Activated naive CD4-positive, alpha-beta T cell treated with anti-CD3 and anti-CD28 coated beads for 36 hours (primary cell): ENCODE results near the gene SYTL4. TPM values are rescaled to one million over a fixed set of nuclear protein-coding genes. Genes with fewer than 3 reads are reported as not detected.

Source experiments
- CTCF ChIA-PET: fragments of 350-600 bp; sonication (Branson Sonifier 250); formaldehyde crosslinking; loops from one replicate; lab custom pipeline; 2021; ENCODE audit warnings: antibody characterized with exemption; lab: Charles Lee
- DNase-seq: peaks from one replicate; pipeline ENCODE4 v3.0.0-alpha.2; 2020
- H3K27ac Mint-ChIP-seq: one replicate; pipeline ENCODE4 v1.8.0; 2021; ENCODE audit warnings: mild to moderate bottlenecking, mixed read lengths
- H3K27me3 Mint-ChIP-seq: one replicate; pipeline ENCODE4 v1.8.0; 2021; ENCODE audit warnings: low read depth, mixed read lengths
- H3K36me3 Mint-ChIP-seq: one replicate; pipeline ENCODE4 v1.8.0; 2021; ENCODE audit warnings: low read depth, mixed read lengths
- H3K4me1 Mint-ChIP-seq: one replicate; pipeline ENCODE4 v1.8.0; 2021; ENCODE audit warnings: low read depth, mixed read lengths
- H3K4me3 Mint-ChIP-seq: one replicate; pipeline ENCODE4 v1.8.0; 2021; ENCODE audit warnings: mild to moderate bottlenecking, moderate library complexity, mixed read lengths
- H3K9me3 Mint-ChIP-seq: one replicate; pipeline ENCODE4 v1.8.0; 2021; ENCODE audit warnings: mixed read lengths
- intact Hi-C: fragments of 100-400 bp; cut with micrococcal nuclease; formaldehyde crosslinking; loops from one replicate; pipeline ENCODE4 v1.15.1; 2023
- total RNA-seq, 2 experiments: library from RNA; stranded (reverse); gene quantifications; one replicate each; pipeline ENCODE4 v1.2.3, GENCODE V29; 2021

SYTL4 gene
- total RNA-seq, 2 experiments from 2014 or later, result not detected

DNA sequence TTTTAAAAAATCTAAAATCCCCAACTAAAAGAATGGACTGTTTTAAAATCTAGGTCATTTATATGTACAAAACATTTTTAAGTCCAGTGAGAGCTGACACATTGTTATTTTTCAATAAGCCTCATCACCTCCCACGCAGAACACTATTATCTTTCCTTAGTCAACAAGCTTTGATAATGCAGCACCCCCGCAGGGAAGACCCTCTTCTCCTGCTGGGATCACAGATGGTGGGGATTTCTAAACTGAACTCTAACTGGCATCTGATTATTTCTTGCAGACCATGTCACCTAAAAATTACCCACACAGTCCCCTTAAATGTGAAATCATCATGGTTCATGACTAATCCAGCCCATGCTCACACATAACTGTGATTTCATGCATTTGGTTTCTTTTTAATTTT is 11.6 kb downstream of the SYTL4 start:
- CTCF ChIA-PET, result no interaction called here
- Mint-ChIP-seq H3K36me3 (no peaks in the 10 kb centered on the region), H3K9me3 (no peaks in the 10 kb centered on the region), H3K27ac (no peak overlapping the region), H3K4me3 (no peak overlapping the region), H3K27me3 (no peaks in the 10 kb centered on the region), H3K4me1 (no peaks in the 10 kb centered on the region)
- intact Hi-C loops, result no loop called here
- no peak for DNase-seq

GRCh38 chrX:100719139-100719538 is 12.8 kb downstream of the SYTL4 start:
- DNase-seq, result no peak
- CTCF ChIA-PET, result interaction anchor here (1.0 to 2.1 kb wide), 2 partner anchors 33 to 49 kb away, joined by 4 to 7 read pairs; no protein-coding TSS in a partner anchor
- no peak overlapping the region for H3K27ac Mint-ChIP-seq
- H3K4me3 Mint-ChIP-seq, result no peak overlapping the region
- H3K4me1 Mint-ChIP-seq, result no peaks in the 10 kb centered on the region
- no peaks in the 10 kb centered on the region for H3K9me3 Mint-ChIP-seq
- H3K36me3 Mint-ChIP-seq, result no peaks in the 10 kb centered on the region
- H3K27me3 Mint-ChIP-seq, result no peaks in the 10 kb centered on the region
- intact Hi-C loops, result no loop called here

DNA sequence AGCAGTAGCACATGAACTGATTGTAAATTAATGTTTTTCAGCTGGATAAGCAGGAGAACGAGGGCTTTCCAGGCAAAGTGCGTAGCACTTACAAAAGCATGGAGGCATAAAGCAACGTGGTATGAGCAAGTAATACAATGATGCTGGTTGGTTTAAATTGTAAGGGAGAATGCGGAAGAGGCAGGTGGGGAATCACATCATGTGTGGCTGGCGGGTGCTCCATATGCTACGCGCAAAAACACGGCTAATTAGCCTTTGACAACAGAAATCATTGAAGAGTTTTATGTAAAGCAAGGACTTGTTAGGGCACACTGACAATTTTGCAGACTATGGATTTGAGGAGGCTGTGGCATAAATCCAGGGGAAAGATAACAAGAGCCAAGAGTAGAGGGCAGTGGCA is 14.6 kb downstream of the SYTL4 start:
- CTCF ChIA-PET, result interaction anchor here (2.1 kb wide), 1 partner anchor 51 kb away, joined by 7 read pairs; no protein-coding TSS in a partner anchor
- H3K36me3 Mint-ChIP-seq, result no peaks in the 10 kb centered on the region
- H3K4me1 Mint-ChIP-seq, result no peaks in the 10 kb centered on the region
- H3K9me3 Mint-ChIP-seq, result no peaks in the 10 kb centered on the region
- H3K4me3 Mint-ChIP-seq, result no peak overlapping the region
- intact Hi-C loops, result no loop called here
- DNase-seq, result no peak
- H3K27ac Mint-ChIP-seq, result no peak overlapping the region
- no peaks in the 10 kb centered on the region for H3K27me3 Mint-ChIP-seq

DNA sequence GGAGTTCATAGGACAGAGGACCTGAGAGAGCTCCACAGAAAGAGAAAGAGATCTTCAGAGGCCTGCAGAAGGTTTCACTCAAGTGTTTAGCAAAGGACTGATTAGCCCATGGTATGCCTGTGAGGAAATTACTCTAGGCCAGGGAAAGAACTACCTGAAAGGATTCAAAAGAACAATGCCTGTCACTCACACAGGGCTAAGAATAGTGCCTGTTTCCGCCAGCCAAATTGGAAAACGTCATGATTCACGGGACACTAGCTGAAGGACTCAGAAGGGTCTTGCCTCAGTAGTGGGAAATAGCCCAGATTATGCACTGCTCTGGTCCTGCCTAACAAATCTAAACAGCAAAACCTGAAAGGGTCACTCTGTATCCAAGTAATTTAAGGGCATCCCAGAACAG is 21.1 kb downstream of the SYTL4 start:
- intact Hi-C loops, result no loop called here
- H3K9me3 Mint-ChIP-seq, result no peaks in the 10 kb centered on the region
- peaks cover 15% of the 10 kb centered on the region for H3K27me3 Mint-ChIP-seq
- no peak for DNase-seq
- CTCF ChIA-PET, result no interaction called here
- no peak overlapping the region for H3K4me3 Mint-ChIP-seq
- H3K27ac Mint-ChIP-seq, result no peak overlapping the region
- no peaks in the 10 kb centered on the region for H3K36me3 Mint-ChIP-seq
- H3K4me1 Mint-ChIP-seq, result no peaks in the 10 kb centered on the region

GRCh38 chrX:100704581-100705203 is 27.2 kb downstream of the SYTL4 start:
- no peak overlapping the region for H3K4me3 Mint-ChIP-seq
- DNase-seq, result no peak
- CTCF ChIA-PET, result no interaction called here
- intact Hi-C loops, result no loop called here
- H3K9me3 Mint-ChIP-seq, result no peaks in the 10 kb centered on the region
- peaks cover 21% of the 10 kb centered on the region for H3K27me3 Mint-ChIP-seq
- H3K4me1 Mint-ChIP-seq, result no peaks in the 10 kb centered on the region
- no peaks in the 10 kb centered on the region for H3K36me3 Mint-ChIP-seq
- H3K27ac Mint-ChIP-seq, result no peak overlapping the region

- intact Hi-C loops, result no loop called here
- CTCF ChIA-PET, result no interaction called here
- Mint-ChIP-seq H3K27me3 (peaks cover 9% of the 10 kb centered on the region), H3K4me1 (no peaks in the 10 kb centered on the region), H3K4me3 (no peak overlapping the region), H3K9me3 (no peaks in the 10 kb centered on the region), H3K36me3 (no peaks in the 10 kb centered on the region), H3K27ac (no peak overlapping the region)
- DNase-seq, result peak; percentile 4
These were observed 31.1 kb downstream of the SYTL4 start for GRCh38 chrX:100700809-100701208.

GRCh38 chrX:100698551-100698950 is 33.4 kb downstream of the SYTL4 start:
- no peaks in the 10 kb centered on the region for H3K9me3 Mint-ChIP-seq
- CTCF ChIA-PET, result interaction anchor here (1.1 kb wide), 1 partner anchor 10 kb away, joined by 3 read pairs; no protein-coding TSS in a partner anchor
- intact Hi-C loops, result no loop called here
- no peak overlapping the region for H3K4me3 Mint-ChIP-seq
- no peaks in the 10 kb centered on the region for H3K36me3 Mint-ChIP-seq
- H3K27ac Mint-ChIP-seq, result no peak overlapping the region
- no peak for DNase-seq
- H3K4me1 Mint-ChIP-seq, result peaks cover 3% of the 10 kb centered on the region
- H3K27me3 Mint-ChIP-seq, result peaks cover 11% of the 10 kb centered on the region

GRCh38 chrX:100696699-100697351 is 35.1 kb downstream of the SYTL4 start:
- CTCF ChIA-PET, result no interaction called here
- Mint-ChIP-seq H3K9me3 (no peaks in the 10 kb centered on the region), H3K36me3 (no peaks in the 10 kb centered on the region), H3K4me1 (peaks cover 3% of the 10 kb centered on the region), H3K4me3 (no peak overlapping the region), H3K27me3 (peaks cover 16% of the 10 kb centered on the region), H3K27ac (no peak overlapping the region)
- no peak for DNase-seq
- intact Hi-C loops, result no loop called here

DNA sequence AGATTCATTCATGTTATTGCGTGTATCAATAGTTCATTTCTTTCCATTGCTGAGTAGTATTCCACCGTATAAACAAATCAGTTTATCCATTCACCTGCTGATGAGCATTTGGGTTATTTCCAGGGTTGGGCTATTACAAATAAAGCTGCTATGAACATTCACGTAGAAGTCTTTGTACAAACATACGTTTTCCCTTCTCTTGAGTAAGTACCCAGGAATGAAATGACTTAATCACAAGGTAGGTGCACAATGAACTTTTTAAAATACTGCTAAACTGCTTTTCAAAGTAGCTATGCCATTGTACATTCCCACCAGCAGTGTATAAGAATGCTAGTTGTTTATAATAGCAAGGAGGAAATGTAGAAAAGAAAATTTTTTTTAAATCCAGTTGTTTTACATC is 35.9 kb downstream of the SYTL4 start:
- peaks cover 16% of the 10 kb centered on the region for H3K27me3 Mint-ChIP-seq
- H3K27ac Mint-ChIP-seq, result no peak overlapping the region
- intact Hi-C loops, result loop anchor here (2.0 kb wide), 1 partner anchor 125 kb away; the partner anchor contains the start of gene CSTF2
- no peaks in the 10 kb centered on the region for H3K9me3 Mint-ChIP-seq
- H3K4me3 Mint-ChIP-seq, result no peak overlapping the region
- no peaks in the 10 kb centered on the region for H3K36me3 Mint-ChIP-seq
- H3K4me1 Mint-ChIP-seq, result peaks cover 3% of the 10 kb centered on the region
- no peak for DNase-seq
- CTCF ChIA-PET, result no interaction called here

- Mint-ChIP-seq H3K9me3 (no peaks in the 10 kb centered on the region), H3K36me3 (no peaks in the 10 kb centered on the region), H3K27me3 (peaks cover 16% of the 10 kb centered on the region), H3K27ac (no peak overlapping the region), H3K4me1 (peaks cover 3% of the 10 kb centered on the region), H3K4me3 (no peak overlapping the region)
- CTCF ChIA-PET, result interaction anchor here (0.8 kb wide), 1 partner anchor 73 kb away, joined by 3 read pairs; no protein-coding TSS in a partner anchor
- DNase-seq, result peak; percentile 45
- intact Hi-C loops, result loop anchor here (2.0 kb wide), 1 partner anchor 125 kb away; the partner anchor contains the start of gene CSTF2
These were observed 36.6 kb downstream of the SYTL4 start for GRCh38 chrX:100695302-100695701.

DNA sequence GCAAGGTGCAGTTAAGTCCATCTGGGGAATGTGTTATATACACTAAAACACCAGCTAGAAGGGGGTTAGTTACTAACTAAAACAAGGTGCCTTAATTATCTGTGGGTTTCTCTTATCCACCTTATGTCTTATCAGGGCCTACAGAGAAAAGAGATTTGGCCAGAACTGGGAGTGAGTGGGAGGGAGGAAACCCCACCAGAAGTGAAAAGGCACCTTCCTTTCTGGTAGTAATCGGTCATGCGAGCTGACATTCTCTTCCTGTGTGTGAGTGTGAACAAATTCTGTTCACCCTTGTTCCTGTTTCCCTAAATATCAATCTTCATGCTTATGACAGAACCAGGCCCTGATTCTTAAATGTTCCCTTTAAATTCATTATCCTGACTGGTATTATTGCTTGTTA is 44.4 kb downstream of the SYTL4 start:
- no peak overlapping the region for H3K4me3 Mint-ChIP-seq
- no peaks in the 10 kb centered on the region for H3K36me3 Mint-ChIP-seq
- peak; percentile 6 for DNase-seq
- H3K27ac Mint-ChIP-seq, result peak overlapping the region; percentile 12
- no peaks in the 10 kb centered on the region for H3K9me3 Mint-ChIP-seq
- peaks cover 16% of the 10 kb centered on the region for H3K4me1 Mint-ChIP-seq
- CTCF ChIA-PET, result interaction anchor here (1.1 to 8.0 kb wide), 4 partner anchors 32 to 599 kb away, joined by 3 to 118 read pairs (median 4); no protein-coding TSS in a partner anchor
- peaks cover 2% of the 10 kb centered on the region for H3K27me3 Mint-ChIP-seq
- intact Hi-C loops, result no loop called here

GRCh38 chrX:100687128-100687527 is 44.8 kb downstream of the SYTL4 start:
- H3K27me3 Mint-ChIP-seq, result no peaks in the 10 kb centered on the region
- DNase-seq, result peak; percentile 10
- intact Hi-C loops, result no loop called here
- no peaks in the 10 kb centered on the region for H3K9me3 Mint-ChIP-seq
- no peaks in the 10 kb centered on the region for H3K36me3 Mint-ChIP-seq
- no peak overlapping the region for H3K27ac Mint-ChIP-seq
- peaks cover 16% of the 10 kb centered on the region for H3K4me1 Mint-ChIP-seq
- no peak overlapping the region for H3K4me3 Mint-ChIP-seq
- CTCF ChIA-PET, result interaction anchor here (1.1 to 8.0 kb wide), 4 partner anchors 32 to 600 kb away, joined by 3 to 118 read pairs (median 4); no protein-coding TSS in a partner anchor
